SW 1271 (cell line): ENCODE data around the gene ARVCF.
"Not testable (repeated sequence)": the region's sequence is repeated elsewhere in the genome, so short reads cannot be mapped to it uniquely, and the experiment has no call there.

ENCODE experiments used
- DNase-seq, 2 experiments: peaks; one replicate each; lab custom pipeline; 2025; lab: John Stamatoyannopoulos, UW

The ARVCF gene

GRCh38 chr22:19936513-19936912, 80.1 kb downstream of the ARVCF start:
- DNase-seq = no peak

GRCh38 chr22:19935123-19935718, 81.4 kb downstream of the ARVCF start:
- DNase-seq = not testable (repeated sequence)

- DNase-seq = no peak
These were observed 83.0 kb downstream of the ARVCF start for GRCh38 chr22:19933341-19934241.

GRCh38 chr22:19932367-19933206, 84.0 kb downstream of the ARVCF start:
- no peak for DNase-seq

DNA sequence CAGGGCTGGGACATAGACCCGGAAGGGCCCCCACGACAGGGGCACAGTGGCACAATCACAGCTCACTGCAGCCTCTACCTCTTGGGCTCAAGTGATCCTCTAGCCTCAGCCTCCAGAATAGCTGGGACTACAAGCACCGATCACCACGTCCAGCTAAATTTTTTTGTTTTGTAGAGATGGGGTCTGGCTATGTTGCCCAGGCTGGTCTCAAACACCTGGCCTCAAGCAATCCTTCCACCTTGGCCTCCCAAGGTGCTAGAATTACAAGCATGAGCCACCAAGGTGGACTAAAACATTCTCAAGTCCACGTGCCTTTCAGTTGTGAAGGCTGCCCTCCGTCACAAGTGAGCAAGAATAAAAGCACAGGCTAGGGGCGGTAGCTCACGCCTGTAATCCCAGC, 85.1 kb downstream of the ARVCF start:
- DNase-seq = no peak

- DNase-seq = no peak
These were observed 85.8 kb downstream of the ARVCF start for GRCh38 chr22:19930551-19931486.

DNA sequence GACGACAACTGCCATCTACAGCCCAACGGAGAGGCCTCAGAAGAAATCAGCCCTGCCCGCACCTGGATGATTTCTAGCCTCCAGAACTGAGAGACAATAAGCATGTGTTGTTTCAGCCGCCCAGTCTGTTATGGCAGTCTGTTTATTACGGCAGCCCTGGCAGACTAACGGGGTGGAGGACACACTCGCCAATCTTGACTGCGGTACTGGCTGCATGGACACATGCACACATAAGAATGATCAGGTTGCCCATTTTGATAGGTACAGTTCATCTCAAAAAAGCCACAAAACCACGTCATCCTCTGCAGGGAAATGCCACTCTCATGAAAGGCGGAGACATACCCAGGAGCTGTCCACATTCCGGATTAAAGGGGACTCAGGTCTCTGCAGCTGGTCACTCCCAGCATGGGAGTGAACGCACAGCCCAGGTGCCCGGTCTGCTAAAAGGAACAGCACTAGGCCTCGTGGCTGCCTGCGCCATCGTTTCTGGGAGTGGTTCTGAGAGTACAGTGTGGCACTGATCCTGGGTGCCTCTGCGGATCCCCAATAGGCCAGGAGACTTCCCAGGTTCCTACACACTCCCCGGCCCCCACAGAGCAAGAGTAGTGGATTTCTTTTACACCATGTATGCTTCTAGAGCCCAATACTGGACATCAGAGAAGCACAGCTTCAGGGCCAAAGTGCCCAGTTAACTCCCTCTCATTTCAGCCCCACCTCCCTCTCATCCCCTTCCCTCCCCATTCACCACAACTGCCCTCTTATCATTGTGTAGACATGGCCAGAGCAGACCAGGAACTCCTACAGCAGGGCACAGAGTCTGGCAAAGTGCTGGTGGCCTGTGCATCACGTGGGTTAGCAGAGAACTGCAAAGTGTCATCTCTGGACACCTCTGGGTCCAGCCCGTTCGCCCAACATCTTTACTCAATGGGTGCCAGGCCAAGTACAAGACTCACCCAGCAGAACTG, 86.8 kb downstream of the ARVCF start:
- DNase-seq = no peak

DNA sequence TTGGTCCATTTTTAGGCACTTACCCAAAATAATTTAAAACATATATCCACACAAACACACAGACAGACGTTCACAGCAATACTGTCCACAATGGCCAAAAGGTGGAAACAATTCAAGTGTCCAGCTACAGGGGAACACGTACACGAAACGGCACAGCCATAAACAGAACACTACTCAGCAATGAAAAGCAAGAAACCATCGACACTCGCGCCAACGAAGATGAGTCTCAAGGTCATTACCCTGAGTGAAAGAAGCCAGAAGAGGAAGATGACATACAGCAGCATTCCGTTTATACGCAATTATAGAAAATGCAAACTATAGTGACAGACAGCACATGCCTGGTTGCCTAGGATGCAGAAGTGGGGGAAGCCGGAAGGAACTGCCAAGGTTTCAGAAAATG, 88.4 kb downstream of the ARVCF start:
- DNase-seq = no peak

- no peak for DNase-seq
These were observed 88.9 kb downstream of the ARVCF start for GRCh38 chr22:19927696-19928095.

DNA sequence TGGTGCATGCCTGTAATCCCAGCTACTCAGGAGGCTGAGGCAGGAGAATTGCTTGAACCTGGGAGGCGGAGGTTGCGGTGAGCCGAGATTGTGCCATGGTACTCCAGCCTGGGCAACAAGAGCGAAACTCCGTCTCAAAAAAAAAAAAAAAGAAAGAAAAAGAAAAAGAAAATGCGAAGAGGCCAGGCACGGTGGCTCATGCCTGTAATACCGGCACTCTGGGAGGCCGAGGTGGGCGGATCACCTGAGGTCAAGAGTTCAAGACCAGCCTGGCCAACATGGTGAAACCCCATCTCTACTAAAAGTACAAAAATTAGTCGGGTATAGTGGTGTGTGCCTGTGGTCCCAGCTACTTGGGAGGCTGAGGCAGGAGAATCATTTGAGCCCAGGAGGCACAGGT, 90.6 kb downstream of the ARVCF start:
- not testable (repeated sequence) for DNase-seq

GRCh38 chr22:19923914-19924513, 92.6 kb downstream of the ARVCF start:
- DNase-seq = no peak

DNA sequence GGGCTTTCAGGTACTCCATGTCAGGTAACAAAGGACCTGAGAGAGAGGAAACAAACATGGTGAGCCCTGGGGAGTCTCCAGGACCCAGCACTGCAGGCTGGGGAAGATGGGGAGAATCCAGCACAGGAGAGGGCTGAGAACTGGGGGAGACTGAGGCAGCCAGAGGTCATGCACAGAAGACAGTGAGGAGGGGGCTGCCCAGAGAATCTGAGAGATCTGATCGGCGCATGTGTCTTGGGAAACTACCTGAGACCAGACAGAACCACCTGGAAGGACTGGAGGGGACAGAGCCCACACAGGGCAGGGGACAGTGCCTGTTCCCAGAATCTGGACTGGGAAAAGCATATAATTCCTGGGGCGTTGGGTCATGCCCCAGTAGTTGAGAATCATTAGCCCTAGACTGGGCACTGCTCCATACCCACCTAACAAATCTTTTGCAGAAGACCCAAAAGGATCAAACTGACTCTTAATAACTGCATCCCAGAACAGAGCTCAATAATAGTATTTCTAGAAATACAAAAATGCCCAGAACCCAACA, 95.0 kb downstream of the ARVCF start:
- DNase-seq = no peak
